Mesendoderm (in vitro differentiated cells): Measurements from ENCODE around the gene SUSD3.
"Not testable (repeated sequence)": the region's sequence is repeated elsewhere in the genome, so short reads cannot be mapped to it uniquely, and the experiment has no call there.

ENCODE experiments used
- DNase-seq: peaks from one replicate; pipeline ENCODE4 v3.0.0; 2013
- H2AK5ac ChIP-seq: 2 replicates; pipeline ENCODE4 v1.6.1; 2013; ENCODE audit warnings: low read length, inconsistent platforms
- H2BK120ac ChIP-seq: 2 replicates; pipeline ENCODE4 v1.6.1; 2013; ENCODE audit warnings: low read depth, mild to moderate bottlenecking, low read length, moderate library complexity, mixed read lengths
- H2BK15ac ChIP-seq: replicated peaks from 2 replicates; pipeline ENCODE4 v1.6.1; 2013; ENCODE audit warnings: low read depth, mild to moderate bottlenecking, moderate library complexity
- H2BK5ac ChIP-seq: 2 replicates; pipeline ENCODE4 v1.6.1; 2013; ENCODE audit warnings: low read length, inconsistent platforms
- H3K18ac ChIP-seq: 2 replicates; pipeline ENCODE4 v1.6.1; 2013; ENCODE audit warnings: mild to moderate bottlenecking, low read length, mixed read lengths
- H3K23ac ChIP-seq: one replicate; pipeline ENCODE4 v1.6.1; 2013; ENCODE audit warnings: low read length
- H3K27ac ChIP-seq: 2 replicates; pipeline ENCODE4 v1.5.1; 2013; ENCODE audit warnings: low read depth, mild to moderate bottlenecking, inconsistent platforms, low read length, moderate library complexity
- H3K27me3 ChIP-seq: 2 replicates; pipeline ENCODE4 v1.6.1; 2013; ENCODE audit warnings: low read length, control low read depth, mild to moderate bottlenecking, inconsistent platforms; ENCODE audit not compliant: insufficient read depth, poor library complexity
- H3K36me3 ChIP-seq: 2 replicates; pipeline ENCODE4 v1.6.1; 2013; ENCODE audit warnings: low read length, inconsistent platforms; ENCODE audit not compliant: control insufficient read depth, insufficient read depth
- H3K4ac ChIP-seq: one replicate; pipeline ENCODE4 v1.6.1; 2013; ENCODE audit warnings: low read depth, mild to moderate bottlenecking, low read length, moderate library complexity
- H3K4me1 ChIP-seq: 2 replicates; pipeline ENCODE4 v1.6.1; 2013; ENCODE audit warnings: low read depth, low read length, inconsistent platforms; ENCODE audit not compliant: control insufficient read depth
- H3K4me2 ChIP-seq: 2 replicates; pipeline ENCODE4 v1.6.1; 2013; ENCODE audit warnings: low read length
- H3K4me3 ChIP-seq: 2 replicates; pipeline ENCODE4 v1.5.1; 2013; ENCODE audit warnings: mild to moderate bottlenecking, low read length
- H3K56ac ChIP-seq: one replicate; pipeline ENCODE4 v1.6.1; 2013; ENCODE audit warnings: low read length
- H3K79me1 ChIP-seq: 2 replicates; pipeline ENCODE4 v1.6.1; 2013; ENCODE audit warnings: low read length, inconsistent platforms
- H3K79me2 ChIP-seq: 2 replicates; pipeline ENCODE4 v1.6.1; 2013; ENCODE audit warnings: mild to moderate bottlenecking, low read length; ENCODE audit not compliant: control insufficient read depth, insufficient read depth
- H3K9ac ChIP-seq: 2 replicates; pipeline ENCODE4 v1.6.1; 2013; ENCODE audit warnings: low read length, inconsistent platforms
- H4K5ac ChIP-seq: one replicate; pipeline ENCODE4 v1.6.1; 2013; ENCODE audit warnings: low read length
- H4K8ac ChIP-seq: one replicate; pipeline ENCODE4 v1.6.1; 2013; ENCODE audit warnings: low read depth, mild to moderate bottlenecking, control low read depth, low read length, moderate library complexity
- WGBS: extraction: QIAGEN DNeasy Blood & Tissue Kit; methylation state at CpG from one replicate; pipeline ENCODE4 v1.1.7; 2013; ENCODE audit warnings: low lambda C conversion rate, missing lambda C conversion rate; ENCODE audit not compliant: insufficient coverage; ENCODE audit errors: extremely low coverage; 5-methylcytosine and 5-hydroxymethylcytosine counted together

SUSD3 gene

GRCh38 chr9:93099551-93100275, 41.2 kb downstream of the SUSD3 start:
- WGBS = no CpG with 5 or more reads among the region's 16 CpGs
- H2AK5ac ChIP-seq = no peak overlapping the region
- H3K4me3 ChIP-seq = no peak overlapping the region
- no peak overlapping the region for H3K9ac ChIP-seq
- H3K4ac ChIP-seq = no peak overlapping the region
- no peaks in the 10 kb centered on the region for H3K27me3 ChIP-seq
- no peak overlapping the region for H3K4me2 ChIP-seq
- H3K27ac ChIP-seq = no peak overlapping the region
- H3K18ac ChIP-seq = no peak overlapping the region
- H3K4me1 ChIP-seq = peaks cover 5% of the 10 kb centered on the region
- no peak overlapping the region for H2BK120ac ChIP-seq
- H4K8ac ChIP-seq = no peak overlapping the region
- no peak overlapping the region for H3K56ac ChIP-seq
- no peaks in the 10 kb centered on the region for H3K36me3 ChIP-seq
- H2BK15ac ChIP-seq = no peak overlapping the region
- H3K79me2 ChIP-seq = peaks cover 2% of the 10 kb centered on the region
- no peak overlapping the region for H3K23ac ChIP-seq
- no peak for DNase-seq
- H2BK5ac ChIP-seq = no peak overlapping the region
- H3K79me1 ChIP-seq = peaks cover 5% of the 10 kb centered on the region
- H4K5ac ChIP-seq = no peak overlapping the region

GRCh38 chr9:93100276-93100636, 41.8 kb downstream of the SUSD3 start:
- Histone ChIP-seq H2BK120ac (no peak overlapping the region), H3K79me1 (peaks cover 5% of the 10 kb centered on the region), H3K27ac (no peak overlapping the region), H3K79me2 (peaks cover 2% of the 10 kb centered on the region), H2BK5ac (no peak overlapping the region), H3K4ac (no peak overlapping the region), H4K5ac (no peak overlapping the region), H2BK15ac (no peak overlapping the region), H3K4me2 (no peak overlapping the region), H4K8ac (no peak overlapping the region), H2AK5ac (no peak overlapping the region), H3K56ac (no peak overlapping the region), H3K4me1 (peaks cover 5% of the 10 kb centered on the region), H3K27me3 (no peaks in the 10 kb centered on the region), H3K36me3 (no peaks in the 10 kb centered on the region), H3K23ac (no peak overlapping the region), H3K9ac (no peak overlapping the region), H3K18ac (no peak overlapping the region), H3K4me3 (no peak overlapping the region)
- no CpG with 5 or more reads among the region's 8 CpGs for WGBS
- DNase-seq = no peak

GRCh38 chr9:93101086-93101485, 42.6 kb downstream of the SUSD3 start:
- not testable (repeated sequence) for H3K18ac ChIP-seq, H2AK5ac ChIP-seq, H3K23ac ChIP-seq, H4K8ac ChIP-seq, H3K27me3 ChIP-seq, H3K36me3 ChIP-seq, H3K79me1 ChIP-seq, H3K9ac ChIP-seq, H3K4me1 ChIP-seq, H3K4ac ChIP-seq, H3K56ac ChIP-seq, H3K4me3 ChIP-seq, H3K27ac ChIP-seq, H3K79me2 ChIP-seq, H2BK5ac ChIP-seq, H2BK120ac ChIP-seq, DNase-seq, H3K4me2 ChIP-seq, H2BK15ac ChIP-seq, H4K5ac ChIP-seq
- WGBS = no CpG with 5 or more reads among the region's 11 CpGs

- no peak overlapping the region for H2AK5ac ChIP-seq
- H3K9ac ChIP-seq = no peak overlapping the region
- H2BK5ac ChIP-seq = no peak overlapping the region
- WGBS = no CpG with 5 or more reads among the region's 1 CpG
- H3K18ac ChIP-seq = no peak overlapping the region
- no peaks in the 10 kb centered on the region for H3K79me1 ChIP-seq
- no peak overlapping the region for H4K8ac ChIP-seq
- no peaks in the 10 kb centered on the region for H3K27me3 ChIP-seq
- no peak overlapping the region for H3K23ac ChIP-seq
- H3K56ac ChIP-seq = no peak overlapping the region
- H3K4ac ChIP-seq = no peak overlapping the region
- DNase-seq = no peak
- H3K4me2 ChIP-seq = no peak overlapping the region
- no peaks in the 10 kb centered on the region for H3K79me2 ChIP-seq
- no peak overlapping the region for H4K5ac ChIP-seq
- H3K4me1 ChIP-seq = no peaks in the 10 kb centered on the region
- no peak overlapping the region for H2BK120ac ChIP-seq
- no peak overlapping the region for H3K27ac ChIP-seq
- H2BK15ac ChIP-seq = no peak overlapping the region
- no peak overlapping the region for H3K4me3 ChIP-seq
- no peaks in the 10 kb centered on the region for H3K36me3 ChIP-seq
Measured at GRCh38 chr9:93105620-93106019, 47.1 kb downstream of the SUSD3 start.

- no peak overlapping the region for H3K4ac ChIP-seq
- DNase-seq = no peak
- H3K27ac ChIP-seq = no peak overlapping the region
- H3K27me3 ChIP-seq = no peaks in the 10 kb centered on the region
- no peak overlapping the region for H2BK120ac ChIP-seq
- H4K8ac ChIP-seq = no peak overlapping the region
- no peak overlapping the region for H2BK5ac ChIP-seq
- H3K56ac ChIP-seq = no peak overlapping the region
- no peaks in the 10 kb centered on the region for H3K36me3 ChIP-seq
- H3K23ac ChIP-seq = no peak overlapping the region
- no peaks in the 10 kb centered on the region for H3K4me1 ChIP-seq
- no peak overlapping the region for H3K4me3 ChIP-seq
- H4K5ac ChIP-seq = no peak overlapping the region
- H3K79me1 ChIP-seq = no peaks in the 10 kb centered on the region
- H3K18ac ChIP-seq = no peak overlapping the region
- no CpG with 5 or more reads among the region's 14 CpGs for WGBS
- no peak overlapping the region for H2BK15ac ChIP-seq
- H3K9ac ChIP-seq = no peak overlapping the region
- no peak overlapping the region for H2AK5ac ChIP-seq
- no peaks in the 10 kb centered on the region for H3K79me2 ChIP-seq
- no peak overlapping the region for H3K4me2 ChIP-seq
Measured at GRCh38 chr9:93107151-93107824, 48.8 kb downstream of the SUSD3 start.

GRCh38 chr9:93107825-93108161, 49.3 kb downstream of the SUSD3 start:
- no peak overlapping the region for H3K56ac ChIP-seq
- H2BK5ac ChIP-seq = no peak overlapping the region
- no peak overlapping the region for H4K5ac ChIP-seq
- H3K18ac ChIP-seq = no peak overlapping the region
- H3K27ac ChIP-seq = no peak overlapping the region
- H3K9ac ChIP-seq = no peak overlapping the region
- no peaks in the 10 kb centered on the region for H3K79me1 ChIP-seq
- no peak overlapping the region for H3K4ac ChIP-seq
- no peaks in the 10 kb centered on the region for H3K27me3 ChIP-seq
- no peaks in the 10 kb centered on the region for H3K36me3 ChIP-seq
- WGBS = no CpG with 5 or more reads among the region's 6 CpGs
- no peaks in the 10 kb centered on the region for H3K79me2 ChIP-seq
- H3K4me3 ChIP-seq = no peak overlapping the region
- no peak for DNase-seq
- no peak overlapping the region for H3K23ac ChIP-seq
- H4K8ac ChIP-seq = no peak overlapping the region
- H3K4me1 ChIP-seq = no peaks in the 10 kb centered on the region
- H2AK5ac ChIP-seq = no peak overlapping the region
- no peak overlapping the region for H2BK120ac ChIP-seq
- H2BK15ac ChIP-seq = no peak overlapping the region
- no peak overlapping the region for H3K4me2 ChIP-seq
